ENCODE data around the gene NARF. TPM values are rescaled to one million over a fixed set of nuclear protein-coding genes. Genes with fewer than 3 reads are reported as not detected.
"Not testable (repeated sequence)": the region's sequence is repeated elsewhere in the genome, so short reads cannot be mapped to it uniquely, and the experiment has no call there.

Gene NARF
- total RNA-seq, 1 experiment from 2014 or later, result 24.9 TPM

GRCh38 chr17:82511642-82512041 lies 53.1 kb downstream of the NARF start:
- in situ Hi-C loops (cut with HindIII; ENCODE audit: low pct_unique_long_range_greater_than_20kb, low sequenced_read_pairs); DNase-seq (ENCODE audit: low read depth): not testable (repeated sequence)

- in situ Hi-C loops (cut with HindIII; ENCODE audit: low pct_unique_long_range_greater_than_20kb, low sequenced_read_pairs); DNase-seq (ENCODE audit: low read depth): not testable (repeated sequence)
Observed at GRCh38 chr17:82513864-82514263, 55.3 kb downstream of the NARF start.

- in situ Hi-C loops (cut with HindIII; ENCODE audit: low pct_unique_long_range_greater_than_20kb, low sequenced_read_pairs), result no loop called here
- DNase-seq (ENCODE audit: low read depth), result no peak
Observed at GRCh38 chr17:82517230-82517865, 58.8 kb downstream of the NARF start.

- peak; percentile 88 for DNase-seq (ENCODE audit: low read depth)
Observed at GRCh38 chr17:82518826-82519810, 60.6 kb downstream of the NARF start, which contains the start of gene FOXK2. TSS of gene FOXK2 (plus strand) at chr17:82519732. CDS start at chr17:82519889, 157 bp downstream.

GRCh38 chr17:82519971-82520903 lies 61.7 kb downstream of the NARF start:
- in situ Hi-C loops (cut with HindIII; ENCODE audit: low pct_unique_long_range_greater_than_20kb, low sequenced_read_pairs), result no loop called here
- peak; percentile 39 for DNase-seq (ENCODE audit: low read depth)

More at GRCh38 chr17:82518826-82519810, 60.6 kb downstream of the NARF start, which contains the start of gene FOXK2:
- in situ Hi-C loops (cut with HindIII; ENCODE audit: low pct_unique_long_range_greater_than_20kb, low sequenced_read_pairs), result no loop called here

GRCh38 chr17:82524540-82524939 lies 66.0 kb downstream of the NARF start:
- no peak for DNase-seq (ENCODE audit: low read depth)
- in situ Hi-C loops (cut with HindIII; ENCODE audit: low pct_unique_long_range_greater_than_20kb, low sequenced_read_pairs), result no loop called here

- in situ Hi-C loops (cut with HindIII; ENCODE audit: low pct_unique_long_range_greater_than_20kb, low sequenced_read_pairs), result no loop called here
- DNase-seq (ENCODE audit: low read depth), result no peak
Observed at GRCh38 chr17:82525712-82526111, 67.2 kb downstream of the NARF start.

GRCh38 chr17:82527898-82528297 lies 69.4 kb downstream of the NARF start:
- in situ Hi-C loops (cut with HindIII; ENCODE audit: low pct_unique_long_range_greater_than_20kb, low sequenced_read_pairs), result no loop called here
- no peak for DNase-seq (ENCODE audit: low read depth)

- DNase-seq (ENCODE audit: low read depth), result peak; percentile 82
- in situ Hi-C loops (cut with HindIII; ENCODE audit: low pct_unique_long_range_greater_than_20kb, low sequenced_read_pairs), result no loop called here
Observed at GRCh38 chr17:82528484-82529265, 70.1 kb downstream of the NARF start.

- in situ Hi-C loops (cut with HindIII; ENCODE audit: low pct_unique_long_range_greater_than_20kb, low sequenced_read_pairs), result loop anchor here (10.0 kb wide), 1 partner anchor 115 kb away; the partner anchor contains the start of genes HEXD and OGFOD3
- no peak for DNase-seq (ENCODE audit: low read depth)
Observed at GRCh38 chr17:82529914-82530300, 71.4 kb downstream of the NARF start.

- DNase-seq (ENCODE audit: low read depth), result peak; percentile 65
- in situ Hi-C loops (cut with HindIII; ENCODE audit: low pct_unique_long_range_greater_than_20kb, low sequenced_read_pairs), result loop anchor here (10.0 kb wide), 1 partner anchor 117 kb away; the partner anchor contains the start of genes HEXD and OGFOD3
Observed at GRCh38 chr17:82531431-82531881, 72.9 kb downstream of the NARF start.

- in situ Hi-C loops (cut with HindIII; ENCODE audit: low pct_unique_long_range_greater_than_20kb, low sequenced_read_pairs), result loop anchor here (10.0 kb wide), 1 partner anchor 120 kb away; the partner anchor contains the start of genes HEXD and OGFOD3
- DNase-seq (ENCODE audit: low read depth), result no peak
Observed at GRCh38 chr17:82534401-82534812, 75.9 kb downstream of the NARF start.

GRCh38 chr17:82536512-82537201 lies 78.1 kb downstream of the NARF start:
- in situ Hi-C loops (cut with HindIII; ENCODE audit: low pct_unique_long_range_greater_than_20kb, low sequenced_read_pairs), result loop anchor here (10.0 kb wide), 1 partner anchor 122 kb away; the partner anchor contains the start of genes HEXD and OGFOD3
- no peak for DNase-seq (ENCODE audit: low read depth)

- DNase-seq (ENCODE audit: low read depth), result not testable (repeated sequence)
- in situ Hi-C loops (cut with HindIII; ENCODE audit: low pct_unique_long_range_greater_than_20kb, low sequenced_read_pairs), result loop anchor here (10.0 kb wide), 1 partner anchor 122 kb away; the partner anchor contains the start of genes HEXD and OGFOD3
Observed at GRCh38 chr17:82537228-82537627, 78.7 kb downstream of the NARF start.

- in situ Hi-C loops (cut with HindIII; ENCODE audit: low pct_unique_long_range_greater_than_20kb, low sequenced_read_pairs), result loop anchor here (10.0 kb wide), 1 partner anchor 124 kb away; the partner anchor contains the start of genes HEXD and OGFOD3
- DNase-seq (ENCODE audit: low read depth), result not testable (repeated sequence)
Observed at GRCh38 chr17:82539076-82539475, 80.5 kb downstream of the NARF start.

Measured in Caki2 (cell line).